A549 (cell line): Measurements from ENCODE around the gene KYNU. TPM values are rescaled to one million over a fixed set of nuclear protein-coding genes. Genes with fewer than 3 reads are reported as not detected.

ENCODE experiments used
- ATAC-seq, 2 experiments: fragments of 200-7000 bp in 1 of 2; fragments of >200 bp in 1 of 2; cut with Nextera tagmentation in 1 of 2; cut with Tn5 transposase in 1 of 2; 3 replicates each; pipeline versions ENCODE4 v1.8.0 to v1.9.1; 2018 to 2020; ENCODE audit warnings: mild to moderate bottlenecking in 1 of 2, moderate library complexity in 1 of 2
- CTCF ChIA-PET: fragments of 300-600 bp; sonication (Branson Sonifier 250); formaldehyde crosslinking; extraction: SDS; loops from one replicate; lab custom pipeline; 2021; ENCODE audit warnings: antibody characterized with exemption, inconsistent platforms; lab: Yijun Ruan, JAX
- POLR2A ChIA-PET: fragments of 350-600 bp; formaldehyde crosslinking; extraction: SDS; loops from one replicate; lab custom pipeline; 2021; ENCODE audit warnings: antibody characterized with exemption, inconsistent platforms; lab: Yijun Ruan, JAX
- DNase-seq, 2 experiments: peaks; one replicate each; pipeline versions ENCODE4 v3.0.0 to v3.0.0-alpha.2; 2011 to 2016; ENCODE audit warnings: low read depth in 1 of 2, low spot score in 1 of 2
- FAIRE-seq: peaks from 2 replicates; lab custom pipeline; 2011; peaks lifted over from hg19 to GRCh38; lab: Jason Lieb, UNC
- H3K27ac ChIP-seq, 2 experiments: fragments of >200 bp; sonication (Bioruptor Twin); formaldehyde crosslinking; 3 replicates each; pipeline ENCODE4 v1.5.1; 2016 to 2017
- H3K4me1 ChIP-seq: fragments of >200 bp; sonication (Bioruptor Twin); formaldehyde crosslinking; 3 replicates; pipeline ENCODE4 v1.6.1; 2016
- H3K4me2 ChIP-seq: fragments of >200 bp; sonication (Bioruptor Twin); formaldehyde crosslinking; 3 replicates; pipeline ENCODE4 v1.6.1; 2016
- H3K4me3 ChIP-seq: fragments of >200 bp; sonication (Bioruptor Twin); formaldehyde crosslinking; 3 replicates; pipeline ENCODE4 v1.5.1; 2016
- H3K9me3 ChIP-seq: fragments of >200 bp; sonication (Bioruptor Twin); formaldehyde crosslinking; 3 replicates; pipeline ENCODE4 v1.6.1; 2016
- BHLHE40 ChIP-seq: IDR thresholded peaks from 2 replicates; pipeline ENCODE4 v1.6.1; 2012; ENCODE audit warnings: low read depth, low read length, inconsistent platforms
- CBX2 ChIP-seq: fragments of 200-600 bp; sonication (generic); IDR thresholded peaks from 2 replicates; pipeline ENCODE4 v1.6.1; 2016; ENCODE audit warnings: low read depth, mild to moderate bottlenecking, borderline replicate concordance
- CBX8 ChIP-seq: fragments of 200-600 bp; sonication (generic); IDR thresholded peaks from 2 replicates; pipeline ENCODE4 v1.6.1; 2016
- CEBPB ChIP-seq, 2 experiments: fragments of >200 bp in 1 of 2; sonication (Bioruptor Twin) in 1 of 2; formaldehyde crosslinking in 1 of 2; IDR thresholded peaks; 2 replicates each; pipeline ENCODE4 v1.6.1; 2012 to 2016
- CHD4 ChIP-seq: fragments of 200-600 bp; sonication (generic); IDR thresholded peaks from 2 replicates; pipeline ENCODE4 v1.6.1; 2016; ENCODE audit warnings: antibody characterized with exemption, mild to moderate bottlenecking, borderline replicate concordance
- EHF ChIP-seq: fragments of 250-450 bp; sonication (Bioruptor Pico); IDR thresholded peaks from 2 replicates; pipeline ENCODE4 v1.5.0; 2020; ENCODE audit warnings: mild to moderate bottlenecking
- EHMT2 ChIP-seq: fragments of 200-600 bp; sonication (generic); IDR thresholded peaks from 2 replicates; pipeline ENCODE4 v1.6.1; 2016; ENCODE audit warnings: antibody characterized with exemption, low read depth, mild to moderate bottlenecking, moderate library complexity
- EP300 ChIP-seq, 2 experiments: fragments of >200 bp; sonication (Bioruptor Twin); formaldehyde crosslinking; IDR thresholded peaks; 2 replicates in 1 of 2; 3 replicates in 1 of 2; pipeline ENCODE4 v1.6.1; 2016 to 2017
- ESRRA ChIP-seq: fragments of 150-350 bp; IDR thresholded peaks from 2 replicates; pipeline ENCODE4 v1.6.1; 2014; ENCODE audit warnings: mild to moderate bottlenecking, low read length, borderline replicate concordance
- FOSL2 ChIP-seq, 2 experiments: fragments of 450-650 bp in 1 of 2; fragments of >200 bp in 1 of 2; sonication (Bioruptor Twin) in 1 of 2; formaldehyde crosslinking; IDR thresholded peaks; 2 replicates each; pipeline versions ENCODE4 v1.5.0 to v1.6.1; 2016 to 2020; ENCODE audit warnings: mild to moderate bottlenecking in 1 of 2, moderate library complexity in 1 of 2
- GATA3 ChIP-seq: IDR thresholded peaks from 2 replicates; pipeline ENCODE4 v1.6.1; 2012; ENCODE audit warnings: borderline replicate concordance
- HDAC2 ChIP-seq: fragments of 200-600 bp; sonication (generic); IDR thresholded peaks from 2 replicates; pipeline ENCODE4 v1.6.1; 2016
- HOXA7 ChIP-seq: fragments of 250-450 bp; sonication (Bioruptor Pico); IDR thresholded peaks from 2 replicates; pipeline ENCODE4 v1.5.0; 2020; ENCODE audit warnings: mild to moderate bottlenecking, moderate library complexity
- HOXB13 ChIP-seq: fragments of 250-450 bp; sonication (Bioruptor Pico); IDR thresholded peaks from 2 replicates; pipeline ENCODE4 v1.5.0; 2020; ENCODE audit warnings: low read depth, mild to moderate bottlenecking, moderate library complexity
- JUN ChIP-seq, 2 experiments: fragments of >200 bp; sonication (Bioruptor Twin); formaldehyde crosslinking; IDR thresholded peaks; 2 replicates in 1 of 2; 3 replicates in 1 of 2; pipeline ENCODE4 v1.6.1; 2016 to 2017
- JUNB ChIP-seq: fragments of >200 bp; sonication (Bioruptor Twin); formaldehyde crosslinking; IDR thresholded peaks from 2 replicates; pipeline ENCODE4 v1.6.1; 2016
- MAFK ChIP-seq: fragments of 450-650 bp; IDR thresholded peaks from 2 replicates; pipeline ENCODE4 v1.6.1; 2014; ENCODE audit not compliant: partially characterized antibody
- MAZ ChIP-seq: fragments of 150-350 bp; IDR thresholded peaks from 2 replicates; pipeline ENCODE4 v1.6.1; 2014; ENCODE audit warnings: antibody characterized with exemption, low read depth, low read length, borderline replicate concordance
- NPAS2 ChIP-seq: fragments of 250-450 bp; sonication (Bioruptor Pico); IDR thresholded peaks from 2 replicates; pipeline ENCODE4 v1.8.0; 2022; ENCODE audit warnings: mild to moderate bottlenecking, moderate library complexity, borderline replicate concordance
- POLR2AphosphoS2 ChIP-seq: conservative IDR thresholded peaks from 2 replicates; pipeline ENCODE4 v1.6.1; 2012; ENCODE audit warnings: low read length, improper control_type of control experiment, inconsistent platforms
- RAD21 ChIP-seq, 2 experiments: fragments of >200 bp in 1 of 2; sonication (Bioruptor Twin) in 1 of 2; formaldehyde crosslinking in 1 of 2; IDR thresholded peaks in 1 of 2; conservative IDR thresholded peaks in 1 of 2; 2 replicates in 1 of 2; 3 replicates in 1 of 2; pipeline ENCODE4 v1.6.1; 2012 to 2018; ENCODE audit warnings: inconsistent platforms in 1 of 2
- RCOR1 ChIP-seq: fragments of 150-350 bp; IDR thresholded peaks from 2 replicates; pipeline ENCODE4 v1.6.1; 2014; ENCODE audit warnings: antibody characterized with exemption, low read length, low read depth
- TP53 ChIP-seq: fragments of 250-450 bp; sonication (Bioruptor Pico); IDR thresholded peaks from 2 replicates; pipeline ENCODE4 v1.5.0; 2021; ENCODE audit warnings: mild to moderate bottlenecking, moderate library complexity
- ZNF302 ChIP-seq: fragments of 250-450 bp; sonication (Bioruptor Pico); IDR thresholded peaks from 2 replicates; pipeline ENCODE4 v1.9.0; 2021; ENCODE audit warnings: inconsistent platforms, mild to moderate bottlenecking, moderate library complexity
- ZSCAN20 ChIP-seq: fragments of 250-450 bp; sonication (Bioruptor Pico); IDR thresholded peaks from 2 replicates; pipeline ENCODE4 v1.8.0; 2022; ENCODE audit warnings: mild to moderate bottlenecking, moderate library complexity
- WGBS: methylation state at CpG from one replicate; pipeline ENCODE4 v1.1.6; 2017; ENCODE audit errors: missing lambda C conversion rate; 5-methylcytosine and 5-hydroxymethylcytosine counted together
- polyA plus RNA-seq, 4 experiments: library from polyadenylated mRNA; depleted of rRNA in 3 of 4; stranded (reverse); fragments of >200 nt; fragmentation: RNase III in 1 of 4; extraction: RNeasy Plus Mini Kit Qiagen cat#74134 plus additional on column Dnase treatment in 1 of 4; gene quantifications; 2 replicates in 3 of 4; 3 replicates in 1 of 4; pipeline ENCODE4 v1.2.3, GENCODE V29; 2011 to 2017
- TF ChIP-seq, protein P1 (sequence below): fragments of >200 bp; sonication (Bioruptor Twin); formaldehyde crosslinking; IDR thresholded peaks from 3 replicates; pipeline ENCODE4 v1.6.1; 2016
- TF ChIP-seq, protein P2 (sequence below): IDR thresholded peaks from 2 replicates; pipeline ENCODE4 v1.6.1; 2012
- TF ChIP-seq, protein P3 (sequence below): fragments of 200-600 bp; sonication (generic); IDR thresholded peaks from 2 replicates; pipeline ENCODE4 v1.6.1; 2016; ENCODE audit warnings: antibody characterized with exemption, mild to moderate bottlenecking, moderate library complexity
- TF ChIP-seq, protein P4 (sequence below): fragments of 250-450 bp; sonication (Bioruptor Pico); IDR thresholded peaks from 2 replicates; pipeline ENCODE4 v1.5.0; 2021; ENCODE audit warnings: mild to moderate bottlenecking, moderate library complexity, borderline replicate concordance
- TF ChIP-seq, protein P5 (sequence below): fragments of 150-350 bp; IDR thresholded peaks from 2 replicates; pipeline ENCODE4 v1.6.1; 2014; ENCODE audit warnings: low read depth, mild to moderate bottlenecking, low read length

Gene KYNU
- polyA plus RNA-seq, 2 of the 4 experiments (the other 2 are of a cell fraction), result 302 to 324 TPM

DNA sequence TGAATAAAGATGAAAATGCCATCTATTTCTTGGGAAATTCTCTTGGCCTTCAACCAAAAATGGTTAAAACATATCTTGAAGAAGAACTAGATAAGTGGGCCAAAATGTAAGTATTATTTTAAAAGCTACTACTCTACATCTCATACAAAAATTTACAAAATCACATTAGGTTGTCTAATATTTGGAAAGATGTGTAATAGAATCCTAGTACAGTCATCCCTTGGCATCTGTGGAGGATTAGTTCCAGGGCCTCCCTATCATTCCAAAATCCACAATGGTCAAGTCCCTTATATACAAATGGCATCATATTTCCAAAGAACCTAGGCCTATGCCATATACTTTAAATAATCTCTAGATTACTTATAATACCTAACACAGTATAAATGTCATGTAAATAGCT, 41.2 kb downstream of the KYNU start (continued):
- no peak for TF ChIP-seq RCOR1
- TF ChIP-seq MAFK, result no peak
- TF ChIP-seq JUNB, result no peak
- no peak for TF ChIP-seq EP300 (IDR thresholded peaks at IDR 0.05)
- no peak for TF ChIP-seq JUN (IDR thresholded peaks at IDR 0.05)
- no peak for TF ChIP-seq ESRRA
- no peak for TF ChIP-seq ZNF302 (CRISPR knock-in tag)
- no peak for TF ChIP-seq CHD4

DNA sequence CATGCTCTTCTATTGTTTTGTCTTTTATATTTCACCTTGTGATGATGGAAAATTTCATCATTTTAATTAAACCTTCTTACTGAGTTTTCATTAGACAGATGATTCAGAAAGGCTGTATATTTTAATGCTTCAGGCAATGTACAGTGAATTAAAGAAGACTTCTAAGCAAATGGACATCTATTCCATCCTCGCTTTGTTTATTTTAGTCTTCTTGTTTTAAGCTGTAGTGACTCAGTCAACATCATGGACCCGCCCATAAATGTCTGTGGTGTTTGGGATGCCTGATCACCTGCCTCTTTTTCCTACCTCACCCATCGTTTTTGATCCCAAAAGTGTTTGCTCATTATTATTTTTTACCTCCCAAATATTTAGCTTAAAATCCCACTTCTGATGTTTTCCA, 43.1 kb downstream of the KYNU start:
- ChIA-PET CTCF (interaction anchor here (0.7 kb wide), 1 partner anchor 22 kb away, joined by 3 read pairs; no protein-coding TSS in a partner anchor), POLR2A (no interaction called here)
- no peak for ATAC-seq

DNA sequence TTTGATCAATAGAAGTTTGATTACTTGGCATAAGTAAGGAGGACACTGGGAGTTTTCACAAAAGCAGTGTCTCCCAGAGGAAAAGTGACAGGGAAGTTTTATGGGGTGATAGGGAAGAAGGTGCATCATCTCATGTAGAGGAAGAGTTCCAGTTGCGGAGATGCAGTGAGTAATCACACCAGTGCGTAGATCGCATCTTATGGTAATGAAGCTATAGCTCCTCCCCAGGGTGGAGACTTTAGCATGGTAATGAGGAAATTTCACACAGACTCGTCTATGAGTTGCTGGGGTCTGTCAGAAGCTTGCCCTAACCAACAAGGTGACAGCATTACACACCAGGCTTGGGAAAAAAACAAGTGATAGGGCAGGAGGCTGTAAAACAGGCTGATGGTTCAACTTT, 49.0 kb downstream of the KYNU start:
- FAIRE-seq, result no peak
- H3K4me1 ChIP-seq, result 0 out of 3 replicates have a peak, but pooled peaks cover 12% of the 10 kb centered on the region
- H3K9me3 ChIP-seq, result no peaks in the 10 kb centered on the region
- no peak for DNase-seq
- H3K27ac ChIP-seq, result no peak overlapping the region
- TF ChIP-seq HOXB13 (CRISPR knock-in tag) (no peak), CBX2 (no peak), MAZ (no peak), RCOR1 (no peak), EHMT2 (no peak), NPAS2 (CRISPR knock-in tag) (no peak), ZSCAN20 (CRISPR knock-in tag) (no peak), CEBPB (IDR thresholded peaks at IDR 0.05) (no peak), MAFK (no peak), FOSL2 (IDR thresholded peaks at IDR 0.05) (no peak), FOSL2 (CRISPR knock-in tag; IDR thresholded peaks at IDR 0.05) (no peak), RAD21 (conservative IDR thresholded peaks at IDR 0.05 in 1 of 2, IDR thresholded peaks at IDR 0.05 in 1 of 2) (no peak), HOXA7 (CRISPR knock-in tag) (no peak), POLR2AphosphoS2 (no peak), HDAC2 (no peak)
- TF ChIP-seq, protein P1, sequence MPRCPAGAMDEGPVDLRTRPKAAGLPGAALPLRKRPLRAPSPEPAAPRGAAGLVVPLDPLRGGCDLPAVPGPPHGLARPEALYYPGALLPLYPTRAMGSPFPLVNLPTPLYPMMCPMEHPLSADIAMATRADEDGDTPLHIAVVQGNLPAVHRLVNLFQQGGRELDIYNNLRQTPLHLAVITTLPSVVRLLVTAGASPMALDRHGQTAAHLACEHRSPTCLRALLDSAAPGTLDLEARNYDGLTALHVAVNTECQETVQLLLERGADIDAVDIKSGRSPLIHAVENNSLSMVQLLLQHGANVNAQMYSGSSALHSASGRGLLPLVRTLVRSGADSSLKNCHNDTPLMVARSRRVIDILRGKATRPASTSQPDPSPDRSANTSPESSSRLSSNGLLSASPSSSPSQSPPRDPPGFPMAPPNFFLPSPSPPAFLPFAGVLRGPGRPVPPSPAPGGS, result no peak
- TF ChIP-seq, protein P2, sequence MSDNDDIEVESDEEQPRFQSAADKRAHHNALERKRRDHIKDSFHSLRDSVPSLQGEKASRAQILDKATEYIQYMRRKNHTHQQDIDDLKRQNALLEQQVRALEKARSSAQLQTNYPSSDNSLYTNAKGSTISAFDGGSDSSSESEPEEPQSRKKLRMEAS, result no peak
- TF ChIP-seq, protein P3, sequence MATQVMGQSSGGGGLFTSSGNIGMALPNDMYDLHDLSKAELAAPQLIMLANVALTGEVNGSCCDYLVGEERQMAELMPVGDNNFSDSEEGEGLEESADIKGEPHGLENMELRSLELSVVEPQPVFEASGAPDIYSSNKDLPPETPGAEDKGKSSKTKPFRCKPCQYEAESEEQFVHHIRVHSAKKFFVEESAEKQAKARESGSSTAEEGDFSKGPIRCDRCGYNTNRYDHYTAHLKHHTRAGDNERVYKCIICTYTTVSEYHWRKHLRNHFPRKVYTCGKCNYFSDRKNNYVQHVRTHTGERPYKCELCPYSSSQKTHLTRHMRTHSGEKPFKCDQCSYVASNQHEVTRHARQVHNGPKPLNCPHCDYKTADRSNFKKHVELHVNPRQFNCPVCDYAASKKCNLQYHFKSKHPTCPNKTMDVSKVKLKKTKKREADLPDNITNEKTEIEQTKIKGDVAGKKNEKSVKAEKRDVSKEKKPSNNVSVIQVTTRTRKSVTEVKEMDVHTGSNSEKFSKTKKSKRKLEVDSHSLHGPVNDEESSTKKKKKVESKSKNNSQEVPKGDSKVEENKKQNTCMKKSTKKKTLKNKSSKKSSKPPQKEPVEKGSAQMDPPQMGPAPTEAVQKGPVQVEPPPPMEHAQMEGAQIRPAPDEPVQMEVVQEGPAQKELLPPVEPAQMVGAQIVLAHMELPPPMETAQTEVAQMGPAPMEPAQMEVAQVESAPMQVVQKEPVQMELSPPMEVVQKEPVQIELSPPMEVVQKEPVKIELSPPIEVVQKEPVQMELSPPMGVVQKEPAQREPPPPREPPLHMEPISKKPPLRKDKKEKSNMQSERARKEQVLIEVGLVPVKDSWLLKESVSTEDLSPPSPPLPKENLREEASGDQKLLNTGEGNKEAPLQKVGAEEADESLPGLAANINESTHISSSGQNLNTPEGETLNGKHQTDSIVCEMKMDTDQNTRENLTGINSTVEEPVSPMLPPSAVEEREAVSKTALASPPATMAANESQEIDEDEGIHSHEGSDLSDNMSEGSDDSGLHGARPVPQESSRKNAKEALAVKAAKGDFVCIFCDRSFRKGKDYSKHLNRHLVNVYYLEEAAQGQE, result no peak
- TF ChIP-seq, protein P4, sequence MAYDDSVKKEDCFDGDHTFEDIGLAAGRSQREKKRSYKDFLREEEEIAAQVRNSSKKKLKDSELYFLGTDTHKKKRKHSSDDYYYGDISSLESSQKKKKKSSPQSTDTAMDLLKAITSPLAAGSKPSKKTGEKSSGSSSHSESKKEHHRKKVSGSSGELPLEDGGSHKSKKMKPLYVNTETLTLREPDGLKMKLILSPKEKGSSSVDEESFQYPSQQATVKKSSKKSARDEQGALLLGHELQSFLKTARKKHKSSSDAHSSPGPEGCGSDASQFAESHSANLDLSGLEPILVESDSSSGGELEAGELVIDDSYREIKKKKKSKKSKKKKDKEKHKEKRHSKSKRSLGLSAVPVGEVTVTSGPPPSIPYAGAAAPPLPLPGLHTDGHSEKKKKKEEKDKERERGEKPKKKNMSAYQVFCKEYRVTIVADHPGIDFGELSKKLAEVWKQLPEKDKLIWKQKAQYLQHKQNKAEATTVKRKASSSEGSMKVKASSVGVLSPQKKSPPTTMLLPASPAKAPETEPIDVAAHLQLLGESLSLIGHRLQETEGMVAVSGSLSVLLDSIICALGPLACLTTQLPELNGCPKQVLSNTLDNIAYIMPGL, result no peak
- TF ChIP-seq, protein P5, sequence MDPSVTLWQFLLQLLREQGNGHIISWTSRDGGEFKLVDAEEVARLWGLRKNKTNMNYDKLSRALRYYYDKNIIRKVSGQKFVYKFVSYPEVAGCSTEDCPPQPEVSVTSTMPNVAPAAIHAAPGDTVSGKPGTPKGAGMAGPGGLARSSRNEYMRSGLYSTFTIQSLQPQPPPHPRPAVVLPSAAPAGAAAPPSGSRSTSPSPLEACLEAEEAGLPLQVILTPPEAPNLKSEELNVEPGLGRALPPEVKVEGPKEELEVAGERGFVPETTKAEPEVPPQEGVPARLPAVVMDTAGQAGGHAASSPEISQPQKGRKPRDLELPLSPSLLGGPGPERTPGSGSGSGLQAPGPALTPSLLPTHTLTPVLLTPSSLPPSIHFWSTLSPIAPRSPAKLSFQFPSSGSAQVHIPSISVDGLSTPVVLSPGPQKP, result no peak
- no peak overlapping the region for H3K4me3 ChIP-seq
- ATAC-seq, result no peak; a peak in 1 of 6 replicates
- H3K4me2 ChIP-seq, result no peak overlapping the region
- POLR2A ChIA-PET, result no interaction called here
- CTCF ChIA-PET, result no interaction called here
- WGBS, result 94% methylated on average over 4 of the region's 4 CpGs

More for the DNA sequence above, 43.1 kb downstream of the KYNU start:
- peak overlapping the region; percentile 8; the same call in 2 of the 3 replicates for H3K4me2 ChIP-seq
- no peak overlapping the region for H3K4me3 ChIP-seq
- 73% methylated on average over 3 of the region's 3 CpGs for WGBS
- H3K4me1 ChIP-seq, result peaks cover 55% of the 10 kb centered on the region
- DNase-seq (no peak), FAIRE-seq (no peak)
- H3K27ac ChIP-seq, result no peak overlapping the region
- TF ChIP-seq GATA3 (no peak), EP300 (IDR thresholded peaks at IDR 0.05) (no peak), NPAS2 (CRISPR knock-in tag) (no peak), EHF (CRISPR knock-in tag) (no peak), RAD21 (conservative IDR thresholded peaks at IDR 0.05 in 1 of 2, IDR thresholded peaks at IDR 0.05 in 1 of 2) (no peak), TP53 (CRISPR knock-in tag) (no peak), FOSL2 (IDR thresholded peaks at IDR 0.05) (no peak), FOSL2 (CRISPR knock-in tag; IDR thresholded peaks at IDR 0.05) (no peak), BHLHE40 (no peak), CBX8 (no peak)
- no peaks in the 10 kb centered on the region for H3K9me3 ChIP-seq
